Endodermal cell (in vitro differentiated cells): Measurements from ENCODE around the gene PEX7. TPM values are rescaled to one million over a fixed set of nuclear protein-coding genes. Genes with fewer than 3 reads are reported as not detected.

Experiments used
- DNase-seq: peaks from one replicate; pipeline ENCODE4 v3.0.0-alpha.2; 2017
- H3K27ac ChIP-seq: 2 replicates; pipeline ENCODE4 v1.5.1; 2013; ENCODE audit warnings: mild to moderate bottlenecking, low read depth, low read length, moderate library complexity
- H3K27me3 ChIP-seq: 2 replicates; pipeline ENCODE4 v1.6.1; 2013; ENCODE audit warnings: mild to moderate bottlenecking, low read length, moderate library complexity; ENCODE audit not compliant: insufficient read depth, control insufficient read depth, poor library complexity, severe bottlenecking
- H3K36me3 ChIP-seq: 2 replicates; pipeline ENCODE4 v1.7.0; 2013; ENCODE audit warnings: mild to moderate bottlenecking, low read length, moderate library complexity; ENCODE audit not compliant: control insufficient read depth, insufficient read depth
- H3K4me1 ChIP-seq: one replicate; pipeline ENCODE4 v1.7.0; 2013; ENCODE audit warnings: low read length; ENCODE audit not compliant: control insufficient read depth, insufficient read depth
- H3K4me3 ChIP-seq: 2 replicates; pipeline ENCODE4 v1.5.1; 2013; ENCODE audit warnings: mild to moderate bottlenecking, low read length, moderate library complexity
- H3K9ac ChIP-seq: 2 replicates; pipeline ENCODE4 v1.6.1; 2013; ENCODE audit warnings: mild to moderate bottlenecking, low read length, moderate library complexity; ENCODE audit not compliant: poor library complexity, severe bottlenecking; ENCODE audit errors: extremely low read depth
- H3K9me3 ChIP-seq: 2 replicates; pipeline ENCODE4 v1.6.1; 2013; ENCODE audit warnings: mild to moderate bottlenecking, low read length, moderate library complexity; ENCODE audit not compliant: control insufficient read depth
- H3K27ac Mint-ChIP-seq: 2 replicates; pipeline ENCODE4 v1.8.0; 2020; ENCODE audit warnings: mixed read lengths
- H3K27me3 Mint-ChIP-seq: 2 replicates; pipeline ENCODE4 v1.8.0; 2021; ENCODE audit warnings: mild to moderate bottlenecking, mixed read lengths; ENCODE audit not compliant: insufficient read depth
- H3K36me3 Mint-ChIP-seq: 2 replicates; pipeline ENCODE4 v1.8.0; 2020; ENCODE audit warnings: low read depth, mixed read lengths
- H3K4me1 Mint-ChIP-seq: 2 replicates; pipeline ENCODE4 v1.8.0; 2020; ENCODE audit warnings: mixed read lengths
- H3K4me3 Mint-ChIP-seq: 2 replicates; pipeline ENCODE4 v1.8.0; 2020; ENCODE audit warnings: mild to moderate bottlenecking, moderate library complexity, mixed read lengths
- H3K9me3 Mint-ChIP-seq: 2 replicates; pipeline ENCODE4 v1.8.0; 2020; ENCODE audit warnings: mild to moderate bottlenecking, mixed read lengths
- CTCF ChIP-seq: fragments of 200-600 bp; sonication (generic); conservative IDR thresholded peaks from 2 replicates; pipeline ENCODE4 v1.5.0; 2021; ENCODE audit warnings: antibody characterized with exemption, mild to moderate bottlenecking
- WGBS, 2 experiments: methylation state at CpG; one replicate each; pipeline versions ENCODE4 v1.1.5 to v1.1.7; 2013; ENCODE audit warnings: missing lambda C conversion rate in 2 of 2, mixed read lengths in 1 of 2; ENCODE audit not compliant: insufficient coverage in 1 of 2, insufficient read length in 1 of 2; 5-methylcytosine and 5-hydroxymethylcytosine counted together
- total RNA-seq, 2 donors: library from RNA; stranded (reverse); fragmentation: NEBNext Ultra II Directional in 1 of 2; extraction: Animal tissue kit (Norgen Biotek cat#: 25700) in 1 of 2; gene quantifications; 2 replicates in 1 of 2; 3 replicates in 1 of 2; pipeline ENCODE4 v1.2.1, GENCODE V29; 2021

Gene PEX7
- total RNA-seq, 2 donors from 2014 or later = 11.2 to 11.6 TPM

- no peaks in the 10 kb centered on the region for H3K36me3 Mint-ChIP-seq
- no peaks in the 10 kb centered on the region for H3K27me3 ChIP-seq
- H3K4me3 ChIP-seq = no peak overlapping the region
- no peaks in the 10 kb centered on the region for H3K4me1 ChIP-seq
- H3K4me3 Mint-ChIP-seq = no peak overlapping the region
- H3K27ac Mint-ChIP-seq = no peak overlapping the region
- TF ChIP-seq CTCF = no peak
- H3K9me3 Mint-ChIP-seq = no peaks in the 10 kb centered on the region
- no peak for DNase-seq
- no peaks in the 10 kb centered on the region for H3K9me3 ChIP-seq
- no peak overlapping the region for H3K27ac ChIP-seq
- H3K27me3 Mint-ChIP-seq = no peaks in the 10 kb centered on the region
- 83 to 100% methylated on average over 1 of the region's 1 CpG for WGBS, 2 experiments
- H3K4me1 Mint-ChIP-seq = no peaks in the 10 kb centered on the region
- no peaks in the 10 kb centered on the region for H3K36me3 ChIP-seq
- no peak overlapping the region for H3K9ac ChIP-seq
Observed at GRCh38 chr6:136860043-136860442, 37.7 kb downstream of the PEX7 start.

- no peak overlapping the region for H3K4me3 ChIP-seq
- Mint-ChIP-seq H3K4me3 (no peak overlapping the region), H3K9me3 (no peaks in the 10 kb centered on the region), H3K27me3 (no peaks in the 10 kb centered on the region), H3K27ac (no peak overlapping the region), H3K36me3 (no peaks in the 10 kb centered on the region), H3K4me1 (no peaks in the 10 kb centered on the region)
- H3K4me1 ChIP-seq = no peaks in the 10 kb centered on the region
- no peak for DNase-seq
- H3K9ac ChIP-seq = no peak overlapping the region
- 95 to 100% methylated on average over 1 of the region's 1 CpG for WGBS, 2 experiments
- H3K27ac ChIP-seq = no peak overlapping the region
- TF ChIP-seq CTCF = no peak
- no peaks in the 10 kb centered on the region for H3K36me3 ChIP-seq
- H3K9me3 ChIP-seq = no peaks in the 10 kb centered on the region
- no peaks in the 10 kb centered on the region for H3K27me3 ChIP-seq
Observed at GRCh38 chr6:136862662-136863061, 40.3 kb downstream of the PEX7 start.

GRCh38 chr6:136863752-136864151 is 41.4 kb downstream of the PEX7 start:
- Histone ChIP-seq H3K36me3 (no peaks in the 10 kb centered on the region), H3K27me3 (no peaks in the 10 kb centered on the region), H3K9ac (no peak overlapping the region), H3K27ac (no peak overlapping the region), H3K4me1 (no peaks in the 10 kb centered on the region), H3K4me3 (no peak overlapping the region), H3K9me3 (no peaks in the 10 kb centered on the region)
- WGBS, 2 experiments = 72 to 74% methylated on average over 4 to 5 of the region's 5 CpGs
- Mint-ChIP-seq H3K4me3 (no peak overlapping the region), H3K36me3 (no peaks in the 10 kb centered on the region), H3K4me1 (no peaks in the 10 kb centered on the region), H3K9me3 (no peaks in the 10 kb centered on the region), H3K27me3 (no peaks in the 10 kb centered on the region), H3K27ac (no peak overlapping the region)
- DNase-seq = no peak
- TF ChIP-seq CTCF = no peak
